ENCODE results near the gene KCNAB2.

The KCNAB2 gene

GRCh38 chr1:6019166-6019845, 26.4 kb upstream of the KCNAB2 start:
- Mint-ChIP-seq H3K4me3 (no peak overlapping the region), H3K9me3 (peaks cover 6% of the 10 kb centered on the region), H3K27me3 (no peaks in the 10 kb centered on the region), H3K27ac (no peak overlapping the region), H3K36me3 (ENCODE audit: low read depth) (peaks cover 5% of the 10 kb centered on the region), H3K4me1 (ENCODE audit: low read depth) (no peaks in the 10 kb centered on the region)

DNA sequence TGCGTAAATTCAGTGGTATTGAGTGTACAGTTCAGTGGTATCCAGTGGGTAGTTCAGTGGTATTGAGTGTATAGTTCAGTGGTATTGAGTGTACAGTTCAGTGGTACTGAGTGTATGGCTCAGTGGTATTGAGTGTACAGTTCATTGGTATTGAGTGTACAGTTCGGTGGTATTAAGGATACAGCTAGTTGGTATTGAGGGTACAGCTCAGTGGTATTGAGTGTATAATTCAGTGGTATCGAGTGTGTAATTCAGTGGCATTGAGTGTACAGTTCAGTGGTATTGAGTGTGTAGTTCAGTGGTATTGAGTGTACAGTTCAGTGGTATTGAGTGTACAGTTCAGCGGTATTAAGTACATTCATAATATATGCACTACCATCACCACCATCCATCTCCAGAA, 23.5 kb upstream of the KCNAB2 start:
- H3K9me3 Mint-ChIP-seq = peaks cover 6% of the 10 kb centered on the region
- H3K4me1 Mint-ChIP-seq (ENCODE audit: low read depth) = peaks cover 17% of the 10 kb centered on the region
- H3K27ac Mint-ChIP-seq = no peak overlapping the region
- no peaks in the 10 kb centered on the region for H3K27me3 Mint-ChIP-seq
- no peak overlapping the region for H3K4me3 Mint-ChIP-seq
- no peaks in the 10 kb centered on the region for H3K36me3 Mint-ChIP-seq (ENCODE audit: low read depth)

DNA sequence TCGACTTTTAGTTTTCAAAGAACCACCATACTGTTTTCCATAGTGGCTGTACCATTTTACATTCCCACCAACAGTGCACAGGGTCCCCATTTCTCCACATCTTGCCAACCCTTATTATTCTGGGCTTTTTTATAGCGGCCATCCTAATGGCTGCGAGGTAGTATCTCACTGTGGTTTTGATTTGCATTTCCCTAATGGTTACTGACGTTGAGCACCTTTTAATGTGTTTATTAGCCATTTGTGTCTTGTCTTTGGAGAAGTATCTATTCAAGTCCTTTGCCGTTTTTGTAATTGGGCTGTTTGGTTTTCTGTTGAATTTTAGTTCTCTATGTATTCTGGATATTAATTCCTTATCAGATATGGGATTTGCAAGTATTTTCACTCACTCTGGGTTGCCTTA, 22.3 kb upstream of the KCNAB2 start:
- peaks cover 11% of the 10 kb centered on the region for H3K36me3 Mint-ChIP-seq (ENCODE audit: low read depth)
- H3K4me3 Mint-ChIP-seq = no peak overlapping the region
- peaks cover 6% of the 10 kb centered on the region for H3K9me3 Mint-ChIP-seq
- no peak overlapping the region for H3K27ac Mint-ChIP-seq
- H3K27me3 Mint-ChIP-seq = no peaks in the 10 kb centered on the region
- peaks cover 28% of the 10 kb centered on the region for H3K4me1 Mint-ChIP-seq (ENCODE audit: low read depth)

GRCh38 chr1:6024376-6024775, 21.3 kb upstream of the KCNAB2 start:
- Mint-ChIP-seq H3K4me3 (no peak overlapping the region), H3K36me3 (ENCODE audit: low read depth) (peaks cover 18% of the 10 kb centered on the region), H3K27me3 (no peaks in the 10 kb centered on the region), H3K4me1 (ENCODE audit: low read depth) (peaks cover 39% of the 10 kb centered on the region), H3K9me3 (peaks cover 6% of the 10 kb centered on the region), H3K27ac (no peak overlapping the region)

DNA sequence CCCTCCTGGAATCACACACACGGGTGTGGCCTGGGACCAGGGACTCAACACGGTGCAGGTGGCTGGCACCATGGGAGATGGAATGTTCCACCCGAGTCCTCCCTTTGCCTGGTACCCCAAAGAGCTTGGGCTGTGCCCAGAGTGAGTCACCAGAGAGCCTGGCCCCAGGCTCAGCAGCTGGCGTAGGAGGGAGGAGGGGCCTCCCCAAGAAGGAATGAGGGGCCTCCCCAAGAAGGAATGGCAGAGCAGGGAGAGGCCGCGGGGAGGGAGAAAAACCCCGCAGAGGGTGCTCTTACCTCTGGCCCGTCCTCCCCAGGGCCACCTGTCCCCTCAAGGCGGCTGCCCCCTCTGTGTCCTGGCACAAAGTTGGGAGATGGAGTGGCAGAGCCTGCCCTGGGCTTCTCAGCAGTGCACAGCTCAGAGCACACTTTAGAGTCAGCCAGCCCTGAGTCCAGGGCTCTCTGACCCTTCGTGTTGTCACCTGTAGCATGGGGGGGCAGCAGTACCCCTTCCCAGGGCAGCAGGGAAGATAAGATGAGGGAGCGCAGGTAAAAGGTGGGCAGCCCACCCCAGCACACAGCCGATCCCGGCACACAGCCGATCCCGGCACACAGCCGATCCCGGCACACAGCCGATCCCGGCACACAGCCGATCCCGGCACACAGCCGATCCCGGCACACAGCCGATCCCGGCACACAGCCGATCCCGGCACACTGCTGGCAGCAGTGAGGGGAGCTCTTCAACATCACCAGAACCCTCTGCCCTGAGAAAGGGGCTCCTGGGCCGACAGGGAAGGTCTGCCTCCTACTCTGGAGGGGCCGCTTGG, 20.2 kb upstream of the KCNAB2 start:
- Mint-ChIP-seq H3K4me3 (peak overlapping the region; percentile 94), H3K9me3 (peaks cover 6% of the 10 kb centered on the region), H3K27ac (peak overlapping the region; percentile 92), H3K27me3 (no peaks in the 10 kb centered on the region), H3K4me1 (ENCODE audit: low read depth) (peaks cover 50% of the 10 kb centered on the region), H3K36me3 (ENCODE audit: low read depth) (peaks cover 30% of the 10 kb centered on the region)

GRCh38 chr1:6026095-6026809, 19.4 kb upstream of the KCNAB2 start:
- Mint-ChIP-seq H3K9me3 (peaks cover 6% of the 10 kb centered on the region), H3K4me1 (ENCODE audit: low read depth) (peaks cover 57% of the 10 kb centered on the region), H3K27ac (peak overlapping the region; percentile 92), H3K36me3 (ENCODE audit: low read depth) (peaks cover 37% of the 10 kb centered on the region), H3K27me3 (no peaks in the 10 kb centered on the region), H3K4me3 (peak overlapping the region; percentile 94)

- H3K27ac Mint-ChIP-seq = peak overlapping the region; percentile 92
- H3K4me3 Mint-ChIP-seq = peak overlapping the region; percentile 94
- H3K9me3 Mint-ChIP-seq = no peaks in the 10 kb centered on the region
- H3K36me3 Mint-ChIP-seq (ENCODE audit: low read depth) = peaks cover 49% of the 10 kb centered on the region
- H3K27me3 Mint-ChIP-seq = no peaks in the 10 kb centered on the region
- peaks cover 71% of the 10 kb centered on the region for H3K4me1 Mint-ChIP-seq (ENCODE audit: low read depth)
Observed at GRCh38 chr1:6027591-6027990, 18.1 kb upstream of the KCNAB2 start.

- Mint-ChIP-seq H3K9me3 (no peaks in the 10 kb centered on the region), H3K4me3 (peak overlapping the region; percentile 94), H3K27ac (peak overlapping the region; percentile 92), H3K36me3 (ENCODE audit: low read depth) (peaks cover 55% of the 10 kb centered on the region), H3K27me3 (no peaks in the 10 kb centered on the region), H3K4me1 (ENCODE audit: low read depth) (peaks cover 77% of the 10 kb centered on the region)
Observed at GRCh38 chr1:6028042-6028850, 17.4 kb upstream of the KCNAB2 start.

GRCh38 chr1:6029351-6029750, 16.3 kb upstream of the KCNAB2 start:
- H3K36me3 Mint-ChIP-seq (ENCODE audit: low read depth) = peaks cover 58% of the 10 kb centered on the region
- H3K4me3 Mint-ChIP-seq = peak overlapping the region; percentile 94
- H3K9me3 Mint-ChIP-seq = no peaks in the 10 kb centered on the region
- H3K27ac Mint-ChIP-seq = peak overlapping the region; percentile 92
- H3K4me1 Mint-ChIP-seq (ENCODE audit: low read depth) = peaks cover 82% of the 10 kb centered on the region
- no peaks in the 10 kb centered on the region for H3K27me3 Mint-ChIP-seq

GRCh38 chr1:6030132-6030531, 15.6 kb upstream of the KCNAB2 start:
- Mint-ChIP-seq H3K27ac (peak overlapping the region; percentile 75), H3K4me1 (ENCODE audit: low read depth) (peaks cover 81% of the 10 kb centered on the region), H3K9me3 (no peaks in the 10 kb centered on the region), H3K4me3 (peak overlapping the region; percentile 94), H3K36me3 (ENCODE audit: low read depth) (peaks cover 64% of the 10 kb centered on the region), H3K27me3 (no peaks in the 10 kb centered on the region)

DNA sequence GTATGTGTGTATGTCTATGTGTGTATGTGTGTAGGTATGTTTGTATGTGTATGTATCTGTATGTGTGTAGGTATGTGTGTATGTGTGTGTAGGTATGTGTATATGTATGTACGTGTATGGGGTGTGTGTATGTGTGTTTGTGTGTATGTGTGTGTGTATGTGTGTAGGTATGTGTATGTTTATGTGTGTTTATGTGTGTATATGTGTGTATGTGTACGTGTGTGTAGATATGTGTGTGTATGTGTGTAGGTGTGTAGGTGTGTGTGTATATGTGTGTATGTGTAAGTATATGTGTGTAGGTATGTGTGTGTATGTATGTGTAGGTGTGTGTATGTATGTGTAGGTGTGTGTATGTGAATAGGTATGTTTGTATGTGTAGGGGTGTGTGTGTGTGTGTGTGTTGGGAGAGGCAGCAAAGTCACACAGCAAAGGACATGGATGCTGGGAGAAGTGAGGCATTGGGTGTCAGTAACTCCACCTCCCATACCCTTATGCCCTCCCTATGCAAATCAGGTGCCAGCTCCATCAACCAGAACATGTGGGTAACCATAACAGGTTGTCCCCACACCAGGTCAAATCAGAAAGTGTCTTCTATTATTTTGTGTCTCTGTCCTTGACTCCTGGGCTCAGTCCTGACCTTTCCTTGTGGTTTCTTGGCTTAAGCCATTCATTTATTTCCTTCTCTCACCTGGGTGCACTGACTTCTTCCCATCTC, 15.0 kb upstream of the KCNAB2 start:
- H3K4me3 Mint-ChIP-seq = peak overlapping the region; percentile 94
- H3K36me3 Mint-ChIP-seq (ENCODE audit: low read depth) = peaks cover 67% of the 10 kb centered on the region

GRCh38 chr1:6033124-6033523, 12.6 kb upstream of the KCNAB2 start:
- no peaks in the 10 kb centered on the region for H3K9me3 Mint-ChIP-seq

More for the DNA sequence above, 15.0 kb upstream of the KCNAB2 start:
- Mint-ChIP-seq H3K27me3 (no peaks in the 10 kb centered on the region), H3K9me3 (no peaks in the 10 kb centered on the region), H3K27ac (peak overlapping the region; percentile 75), H3K4me1 (ENCODE audit: low read depth) (peaks cover 81% of the 10 kb centered on the region)

GRCh38 chr1:6033986-6034749, 11.5 kb upstream of the KCNAB2 start:
- no peak overlapping the region for H3K4me3 Mint-ChIP-seq
- H3K36me3 Mint-ChIP-seq (ENCODE audit: low read depth) = peaks cover 65% of the 10 kb centered on the region
- H3K4me1 Mint-ChIP-seq (ENCODE audit: low read depth) = peaks cover 79% of the 10 kb centered on the region
- no peaks in the 10 kb centered on the region for H3K9me3 Mint-ChIP-seq
- H3K27ac Mint-ChIP-seq = no peak overlapping the region
- H3K27me3 Mint-ChIP-seq = no peaks in the 10 kb centered on the region

More at GRCh38 chr1:6033124-6033523, 12.6 kb upstream of the KCNAB2 start:
- H3K4me3 Mint-ChIP-seq = peak overlapping the region; percentile 6
- H3K27ac Mint-ChIP-seq = peak overlapping the region; percentile 85
- peaks cover 73% of the 10 kb centered on the region for H3K36me3 Mint-ChIP-seq (ENCODE audit: low read depth)
- no peaks in the 10 kb centered on the region for H3K27me3 Mint-ChIP-seq
- H3K4me1 Mint-ChIP-seq (ENCODE audit: low read depth) = peaks cover 88% of the 10 kb centered on the region

Measured in stimulated activated naive CD8-positive, alpha-beta T cell treated with anti-CD3 and anti-CD28 coated beads, Interleukin-15, Interleukin-2, amounts not matched to agents 100 ng/mL and 50 ng/mL, for 24 hours (primary cell).